Measurements from ENCODE around the gene ARHGEF39.

DNA sequence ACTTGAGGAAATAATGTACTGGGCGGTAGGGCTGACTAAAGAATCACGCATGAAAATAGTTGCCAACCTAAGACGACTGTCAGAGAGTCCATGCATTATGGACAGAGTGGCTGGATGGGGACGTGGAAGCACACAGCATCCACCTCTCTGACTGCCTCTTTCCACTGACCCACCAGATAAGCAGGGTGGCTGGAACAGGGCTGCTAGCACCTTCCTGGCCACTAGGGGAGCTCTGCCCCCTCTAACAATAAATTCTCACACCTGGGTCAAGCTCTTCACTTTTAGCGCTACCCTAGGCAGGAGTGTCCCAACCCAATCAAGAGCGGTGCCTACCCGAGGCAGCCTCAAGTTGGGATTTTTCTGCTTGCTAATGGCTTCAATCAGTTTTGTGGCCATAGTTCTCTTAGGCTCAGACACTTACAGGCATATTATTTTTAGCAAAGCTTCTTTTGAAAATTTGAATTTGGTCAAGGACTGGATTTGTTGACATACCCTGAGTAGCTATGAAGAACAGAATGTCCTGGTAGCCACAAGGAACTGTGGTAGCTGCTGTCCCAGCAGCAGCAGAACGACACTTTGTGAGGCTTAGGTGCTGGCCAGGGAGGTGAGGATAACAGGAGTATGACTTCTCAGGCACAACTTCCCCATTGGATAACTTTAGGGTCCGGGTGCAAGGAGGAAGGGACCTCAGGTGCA lies 31.7 kb upstream of the ARHGEF39 start:
- peak in 1 of 2 donors; percentile 50 for TF ChIP-seq POLR2A (IDR thresholded peaks at IDR 0.05)
- TF ChIP-seq, protein P1, sequence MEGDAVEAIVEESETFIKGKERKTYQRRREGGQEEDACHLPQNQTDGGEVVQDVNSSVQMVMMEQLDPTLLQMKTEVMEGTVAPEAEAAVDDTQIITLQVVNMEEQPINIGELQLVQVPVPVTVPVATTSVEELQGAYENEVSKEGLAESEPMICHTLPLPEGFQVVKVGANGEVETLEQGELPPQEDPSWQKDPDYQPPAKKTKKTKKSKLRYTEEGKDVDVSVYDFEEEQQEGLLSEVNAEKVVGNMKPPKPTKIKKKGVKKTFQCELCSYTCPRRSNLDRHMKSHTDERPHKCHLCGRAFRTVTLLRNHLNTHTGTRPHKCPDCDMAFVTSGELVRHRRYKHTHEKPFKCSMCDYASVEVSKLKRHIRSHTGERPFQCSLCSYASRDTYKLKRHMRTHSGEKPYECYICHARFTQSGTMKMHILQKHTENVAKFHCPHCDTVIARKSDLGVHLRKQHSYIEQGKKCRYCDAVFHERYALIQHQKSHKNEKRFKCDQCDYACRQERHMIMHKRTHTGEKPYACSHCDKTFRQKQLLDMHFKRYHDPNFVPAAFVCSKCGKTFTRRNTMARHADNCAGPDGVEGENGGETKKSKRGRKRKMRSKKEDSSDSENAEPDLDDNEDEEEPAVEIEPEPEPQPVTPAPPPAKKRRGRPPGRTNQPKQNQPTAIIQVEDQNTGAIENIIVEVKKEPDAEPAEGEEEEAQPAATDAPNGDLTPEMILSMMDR (IDR thresholded peaks at IDR 0.05), result peak; percentile 75 to 97 (median 88)

Data from thyroid gland (tissue), 4 donors.